ENCODE results near the gene OR1A2. TPM values are rescaled to one million over a fixed set of nuclear protein-coding genes. Genes with fewer than 3 reads are reported as not detected.
"Not testable (repeated sequence)": the region's sequence is repeated elsewhere in the genome, so short reads cannot be mapped to it uniquely, and the experiment has no call there.

OR1A2 gene
- total and polyA plus RNA-seq, 9 of the 15 experiments (the other 6 are each of a cell fraction or from before 2014, with no cell fraction given) = not detected

GRCh38 chr17:3219978-3220377 lies 22.7 kb downstream of the OR1A2 start:
- H3K9me3 ChIP-seq (replicated peaks; ENCODE audit: control insufficient read depth, insufficient read depth, low read depth, low read length); H3K4me2 ChIP-seq (ENCODE audit: insufficient read depth, low read length); CTCF ChIA-PET (ENCODE audit: low intra/inter-chr PET ratio); ATAC-seq; H3K9ac ChIP-seq (ENCODE audit: insufficient read depth in 1 of 2, low read depth in 2 of 2, low read length in 2 of 2); H4K20me1 ChIP-seq (replicated peaks; ENCODE audit: control insufficient read depth, insufficient read depth, low read length); H3K27ac ChIP-seq (ENCODE audit: extremely low read depth, low read depth, low read length); H3K9me1 ChIP-seq (ENCODE audit: control insufficient read depth, insufficient read depth, low read length); H3K4me1 ChIP-seq (replicated peaks in 1 of 2; ENCODE audit: control insufficient read depth in 2 of 2, insufficient read depth in 2 of 2, low read length in 2 of 2); H3K27me3 ChIP-seq (ENCODE audit: control insufficient read depth in 2 of 2, insufficient read depth in 2 of 2, low read length in 2 of 2); DNase-seq (ENCODE audit: extremely low read depth in 1 of 4, low spot score in 3 of 4); H3K36me3 ChIP-seq (ENCODE audit: control insufficient read depth, insufficient read depth, low read length); BruUV-seq (replicated peaks); H2AFZ ChIP-seq (ENCODE audit: low read depth, low read length); intact Hi-C loops (cut with micrococcal nuclease); in situ Hi-C loops (cut with MboI); H3K79me2 ChIP-seq (ENCODE audit: control insufficient read depth, insufficient read depth, low read length); FAIRE-seq; H3K4me3 ChIP-seq: not testable (repeated sequence)
- WGBS (ENCODE audit: insufficient coverage, low coverage, missing lambda C conversion rate) = 0% methylated on average over 3 of the region's 3 CpGs
- POLR2A ChIA-PET = interaction anchor here (0.6 kb wide), 1 partner anchor 246 kb away, joined by 3 read pairs; no protein-coding TSS in a partner anchor

GRCh38 chr17:3221850-3222249 lies 24.5 kb downstream of the OR1A2 start:
- TF ChIP-seq FOXJ3 (CRISPR knock-in tag; IDR thresholded peaks at IDR 0.05) = no peak
- TF ChIP-seq RERE (CRISPR knock-in tag; IDR thresholded peaks at IDR 0.05; ENCODE audit: borderline replicate concordance) = no peak
- TF ChIP-seq BCL6 (CRISPR knock-in tag; IDR thresholded peaks at IDR 0.05) = no peak
- no peak for TF ChIP-seq ARID2 (IDR thresholded peaks at IDR 0.05)
- H3K27ac ChIP-seq (ENCODE audit: extremely low read depth, low read depth, low read length) = no peak overlapping the region
- intact Hi-C loops (cut with micrococcal nuclease) (no loop called here), in situ Hi-C loops (cut with MboI) (no loop called here)
- no peak for ATAC-seq
- H3K9ac ChIP-seq (ENCODE audit: insufficient read depth in 1 of 2, low read depth in 2 of 2, low read length in 2 of 2) = no peak overlapping the region
- ChIA-PET POLR2A (no interaction called here), CTCF (ENCODE audit: low intra/inter-chr PET ratio) (no interaction called here)
- no peaks in the 10 kb centered on the region for H3K36me3 ChIP-seq (ENCODE audit: control insufficient read depth, insufficient read depth, low read length)
- H3K4me2 ChIP-seq (ENCODE audit: insufficient read depth, low read length) = no peak overlapping the region
- H3K79me2 ChIP-seq (ENCODE audit: control insufficient read depth, insufficient read depth, low read length) = no peaks in the 10 kb centered on the region
- WGBS (ENCODE audit: insufficient coverage, low coverage, missing lambda C conversion rate) = 0% methylated on average over 2 of the region's 2 CpGs
- FAIRE-seq = no peak
- DNase-seq (ENCODE audit: extremely low read depth in 1 of 4, low spot score in 3 of 4) = no peak
- no peaks in the 10 kb centered on the region for H3K27me3 ChIP-seq (ENCODE audit: control insufficient read depth in 2 of 2, insufficient read depth in 2 of 2, low read length in 2 of 2)
- no TSS peak for BruUV-seq (replicated peaks)
- no peaks in the 10 kb centered on the region for H3K9me1 ChIP-seq (ENCODE audit: control insufficient read depth, insufficient read depth, low read length)
- no peak overlapping the region for H3K4me3 ChIP-seq
- no peaks in the 10 kb centered on the region for H3K4me1 ChIP-seq (replicated peaks in 1 of 2; ENCODE audit: control insufficient read depth in 2 of 2, insufficient read depth in 2 of 2, low read length in 2 of 2)
- H3K9me3 ChIP-seq (replicated peaks; ENCODE audit: control insufficient read depth, insufficient read depth, low read depth, low read length) = no peaks in the 10 kb centered on the region
- H2AFZ ChIP-seq (ENCODE audit: low read depth, low read length) = no peak overlapping the region
- H4K20me1 ChIP-seq (replicated peaks; ENCODE audit: control insufficient read depth, insufficient read depth, low read length) = no peaks in the 10 kb centered on the region
